ENCODE results near the gene TMEM212. TPM values are rescaled to one million over a fixed set of nuclear protein-coding genes. Genes with fewer than 3 reads are reported as not detected.

The TMEM212 gene
- total and polyA plus RNA-seq, 2 of the 13 experiments (the other 11 are each of a cell fraction or from before 2014, with no cell fraction given) = not detected

DNA sequence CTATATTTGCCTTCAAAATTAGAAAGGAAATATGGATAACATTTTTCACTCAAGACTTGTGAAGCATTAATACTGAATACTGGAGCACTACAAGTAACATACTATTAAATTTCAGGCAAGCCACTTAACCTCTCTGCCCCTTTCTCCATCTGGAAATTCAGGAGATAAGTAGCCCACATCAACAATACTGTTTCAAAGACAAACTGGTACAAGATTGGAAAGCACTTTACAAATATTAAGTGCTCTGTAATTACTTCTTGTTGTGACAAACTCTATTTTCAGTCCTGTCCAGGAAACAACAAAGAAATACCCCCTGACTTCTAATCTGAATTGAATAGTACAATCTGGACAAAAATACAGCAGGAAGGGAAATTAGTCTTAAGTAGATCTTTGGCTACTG lies 49.3 kb downstream of the TMEM212 start:
- Histone ChIP-seq H2AFZ (ENCODE audit: low read length) (no peak overlapping the region), H3K4me2 (ENCODE audit: low read depth, low read length) (no peak overlapping the region), H3K79me2 (ENCODE audit: insufficient read depth, low read length) (no peaks in the 10 kb centered on the region), H3K4me3 (replicated peaks in 1 of 3; ENCODE audit: insufficient read depth in 1 of 3, low read depth in 2 of 3, low read length in 3 of 3) (no peak overlapping the region), H3K9me3 (ENCODE audit: low read length) (peaks cover 12% of the 10 kb centered on the region; the same call in 1 of the 2 replicates), H4K20me1 (ENCODE audit: insufficient read depth, low read length) (no peaks in the 10 kb centered on the region), H3K27ac (ENCODE audit: extremely low read length, insufficient read depth, low read length) (no peak overlapping the region), H3K27me3 (ENCODE audit: control insufficient read depth in 1 of 2, insufficient read depth in 2 of 2, low read length in 2 of 2) (no peaks in the 10 kb centered on the region), H3K9ac (ENCODE audit: insufficient read depth, low read depth, low read length) (no peak overlapping the region), H3K4me1 (ENCODE audit: insufficient read depth, low read length) (peaks cover 15% of the 10 kb centered on the region), H3K36me3 (replicated peaks in 1 of 2; ENCODE audit: control insufficient read depth in 1 of 2, insufficient read depth in 2 of 2, low read length in 2 of 2) (no peaks in the 10 kb centered on the region; a peak in 1 of 5 replicates)
- TF ChIP-seq ZNF720 (CRISPR knock-in tag; IDR thresholded peaks at IDR 0.05) (no peak), MTA3 (CRISPR knock-in tag; IDR thresholded peaks at IDR 0.05) (no peak), TSC22D2 (CRISPR knock-in tag; IDR thresholded peaks at IDR 0.05; ENCODE audit: borderline replicate concordance) (no peak), ETV6 (CRISPR knock-in tag; conservative IDR thresholded peaks at IDR 0.05) (no peak), ZNF775 (CRISPR knock-in tag; IDR thresholded peaks at IDR 0.05; ENCODE audit: borderline replicate concordance) (no peak), ZNF567 (CRISPR knock-in tag; IDR thresholded peaks at IDR 0.05; ENCODE audit: borderline replicate concordance) (no peak), ISL2 (CRISPR knock-in tag; IDR thresholded peaks at IDR 0.05) (no peak), TEAD3 (CRISPR knock-in tag; optimal IDR thresholded peaks at IDR 0.05; ENCODE audit: borderline replicate concordance) (no peak), NFE2L2 (IDR thresholded peaks at IDR 0.05; ENCODE audit: low read length) (no peak), ZBTB3 (CRISPR knock-in tag; IDR thresholded peaks at IDR 0.05; ENCODE audit: borderline replicate concordance, low read depth) (no peak), CREM (IDR thresholded peaks at IDR 0.05) (no peak), CREM (CRISPR knock-in tag; IDR thresholded peaks at IDR 0.05) (no peak), HNRNPK (IDR thresholded peaks at IDR 0.05; ENCODE audit: low read depth, low read length, poor library complexity, severe bottlenecking) (no peak), KAT2B (IDR thresholded peaks at IDR 0.05; ENCODE audit: borderline replicate concordance, low read depth, low read length) (no peak), POLR2G (IDR thresholded peaks at IDR 0.05; ENCODE audit: low read depth, low read length) (no peak)
- TF ChIP-seq, protein P1, sequence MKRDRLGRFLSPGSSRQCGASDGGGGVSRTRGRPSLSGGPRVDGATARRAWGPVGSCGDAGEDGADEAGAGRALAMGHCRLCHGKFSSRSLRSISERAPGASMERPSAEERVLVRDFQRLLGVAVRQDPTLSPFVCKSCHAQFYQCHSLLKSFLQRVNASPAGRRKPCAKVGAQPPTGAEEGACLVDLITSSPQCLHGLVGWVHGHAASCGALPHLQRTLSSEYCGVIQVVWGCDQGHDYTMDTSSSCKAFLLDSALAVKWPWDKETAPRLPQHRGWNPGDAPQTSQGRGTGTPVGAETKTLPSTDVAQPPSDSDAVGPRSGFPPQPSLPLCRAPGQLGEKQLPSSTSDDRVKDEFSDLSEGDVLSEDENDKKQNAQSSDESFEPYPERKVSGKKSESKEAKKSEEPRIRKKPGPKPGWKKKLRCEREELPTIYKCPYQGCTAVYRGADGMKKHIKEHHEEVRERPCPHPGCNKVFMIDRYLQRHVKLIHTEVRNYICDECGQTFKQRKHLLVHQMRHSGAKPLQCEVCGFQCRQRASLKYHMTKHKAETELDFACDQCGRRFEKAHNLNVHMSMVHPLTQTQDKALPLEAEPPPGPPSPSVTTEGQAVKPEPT (CRISPR knock-in tag; IDR thresholded peaks at IDR 0.05; ENCODE audit: low read depth) = no peak
- TF ChIP-seq, protein P2, sequence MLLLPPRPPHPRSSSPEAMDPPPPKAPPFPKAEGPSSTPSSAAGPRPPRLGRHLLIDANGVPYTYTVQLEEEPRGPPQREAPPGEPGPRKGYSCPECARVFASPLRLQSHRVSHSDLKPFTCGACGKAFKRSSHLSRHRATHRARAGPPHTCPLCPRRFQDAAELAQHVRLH (CRISPR knock-in tag; IDR thresholded peaks at IDR 0.05; ENCODE audit: borderline replicate concordance, low read depth) = no peak
- TF ChIP-seq, protein P3, sequence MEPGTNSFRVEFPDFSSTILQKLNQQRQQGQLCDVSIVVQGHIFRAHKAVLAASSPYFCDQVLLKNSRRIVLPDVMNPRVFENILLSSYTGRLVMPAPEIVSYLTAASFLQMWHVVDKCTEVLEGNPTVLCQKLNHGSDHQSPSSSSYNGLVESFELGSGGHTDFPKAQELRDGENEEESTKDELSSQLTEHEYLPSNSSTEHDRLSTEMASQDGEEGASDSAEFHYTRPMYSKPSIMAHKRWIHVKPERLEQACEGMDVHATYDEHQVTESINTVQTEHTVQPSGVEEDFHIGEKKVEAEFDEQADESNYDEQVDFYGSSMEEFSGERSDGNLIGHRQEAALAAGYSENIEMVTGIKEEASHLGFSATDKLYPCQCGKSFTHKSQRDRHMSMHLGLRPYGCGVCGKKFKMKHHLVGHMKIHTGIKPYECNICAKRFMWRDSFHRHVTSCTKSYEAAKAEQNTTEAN (CRISPR knock-in tag; conservative IDR thresholded peaks at IDR 0.05) = no peak
- no peak for ATAC-seq
- no peak for DNase-seq (ENCODE audit: low spot score)
- in situ Hi-C loops (cut with HindIII; ENCODE audit: extremely low pct_ligation_motif_present, low pct_unique_long_range_greater_than_20kb) = no loop called here
- intact Hi-C loops (cut with micrococcal nuclease; ENCODE audit: unreplicated experiment) = no loop called here
- BruUV-seq (replicated peaks) = no TSS peak
- ChIA-PET POLR2A (no interaction called here), CTCF (ENCODE audit: low intra/inter-chr PET ratio, low total read pairs) (no interaction called here)
- FAIRE-seq = no peak

Measured in HepG2 (cell line).